GM10248 (cell line): ENCODE data around the gene TNNT2.

ENCODE experiments used
- CTCF ChIA-PET: fragments of 300-600 bp; sonication (Branson Sonifier 250); formaldehyde crosslinking; extraction: SDS; loops from one replicate; lab custom pipeline; 2021; ENCODE audit warnings: antibody characterized with exemption; lab: Yijun Ruan, JAX
- POLR2A ChIA-PET: fragments of 350-650 bp; sonication (Branson Sonifier 250); formaldehyde crosslinking; extraction: SDS; loops from one replicate; lab custom pipeline; 2020; ENCODE audit warnings: antibody characterized with exemption; lab: Yijun Ruan, JAX
- DNase-seq: peaks from one replicate; pipeline ENCODE4 v3.0.0; 2012; ENCODE audit errors: extremely low spot score
- TF ChIP-seq, protein P1 (sequence below): IDR thresholded peaks from 2 replicates; pipeline ENCODE4 v1.5.1; 2012; ENCODE audit warnings: mild to moderate bottlenecking, low read depth; ENCODE audit errors: extremely low read depth, missing control alignments, control extremely low read depth

Gene TNNT2

DNA sequence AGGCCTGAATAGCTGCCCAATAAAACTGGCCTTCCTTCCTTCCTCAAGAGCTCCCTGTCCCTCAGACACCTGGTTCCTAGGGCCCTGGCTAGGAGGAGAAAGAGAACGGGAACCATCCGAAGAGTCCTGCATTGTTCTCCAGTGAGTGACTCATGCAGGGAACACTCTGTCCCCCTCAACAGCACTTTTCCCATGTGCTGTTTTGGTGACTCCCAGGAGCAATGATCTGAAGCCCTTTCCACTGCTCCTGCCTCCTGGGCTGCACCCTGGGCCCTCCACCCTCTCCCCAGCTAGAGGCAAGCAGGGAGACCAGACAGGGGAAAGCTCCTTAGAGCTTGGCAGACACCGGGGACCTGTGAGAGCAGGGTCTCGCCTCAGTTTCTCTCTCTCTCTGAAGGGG is 18.9 kb downstream of the TNNT2 start:
- no peak for DNase-seq
- ChIA-PET CTCF (interaction anchor here (1.0 to 2.7 kb wide), 4 partner anchors 9 to 103 kb away, joined by 3 to 22 read pairs (median 4); no protein-coding TSS in a partner anchor), POLR2A (no interaction called here)
- TF ChIP-seq, protein P1, sequence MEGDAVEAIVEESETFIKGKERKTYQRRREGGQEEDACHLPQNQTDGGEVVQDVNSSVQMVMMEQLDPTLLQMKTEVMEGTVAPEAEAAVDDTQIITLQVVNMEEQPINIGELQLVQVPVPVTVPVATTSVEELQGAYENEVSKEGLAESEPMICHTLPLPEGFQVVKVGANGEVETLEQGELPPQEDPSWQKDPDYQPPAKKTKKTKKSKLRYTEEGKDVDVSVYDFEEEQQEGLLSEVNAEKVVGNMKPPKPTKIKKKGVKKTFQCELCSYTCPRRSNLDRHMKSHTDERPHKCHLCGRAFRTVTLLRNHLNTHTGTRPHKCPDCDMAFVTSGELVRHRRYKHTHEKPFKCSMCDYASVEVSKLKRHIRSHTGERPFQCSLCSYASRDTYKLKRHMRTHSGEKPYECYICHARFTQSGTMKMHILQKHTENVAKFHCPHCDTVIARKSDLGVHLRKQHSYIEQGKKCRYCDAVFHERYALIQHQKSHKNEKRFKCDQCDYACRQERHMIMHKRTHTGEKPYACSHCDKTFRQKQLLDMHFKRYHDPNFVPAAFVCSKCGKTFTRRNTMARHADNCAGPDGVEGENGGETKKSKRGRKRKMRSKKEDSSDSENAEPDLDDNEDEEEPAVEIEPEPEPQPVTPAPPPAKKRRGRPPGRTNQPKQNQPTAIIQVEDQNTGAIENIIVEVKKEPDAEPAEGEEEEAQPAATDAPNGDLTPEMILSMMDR: no peak

DNA sequence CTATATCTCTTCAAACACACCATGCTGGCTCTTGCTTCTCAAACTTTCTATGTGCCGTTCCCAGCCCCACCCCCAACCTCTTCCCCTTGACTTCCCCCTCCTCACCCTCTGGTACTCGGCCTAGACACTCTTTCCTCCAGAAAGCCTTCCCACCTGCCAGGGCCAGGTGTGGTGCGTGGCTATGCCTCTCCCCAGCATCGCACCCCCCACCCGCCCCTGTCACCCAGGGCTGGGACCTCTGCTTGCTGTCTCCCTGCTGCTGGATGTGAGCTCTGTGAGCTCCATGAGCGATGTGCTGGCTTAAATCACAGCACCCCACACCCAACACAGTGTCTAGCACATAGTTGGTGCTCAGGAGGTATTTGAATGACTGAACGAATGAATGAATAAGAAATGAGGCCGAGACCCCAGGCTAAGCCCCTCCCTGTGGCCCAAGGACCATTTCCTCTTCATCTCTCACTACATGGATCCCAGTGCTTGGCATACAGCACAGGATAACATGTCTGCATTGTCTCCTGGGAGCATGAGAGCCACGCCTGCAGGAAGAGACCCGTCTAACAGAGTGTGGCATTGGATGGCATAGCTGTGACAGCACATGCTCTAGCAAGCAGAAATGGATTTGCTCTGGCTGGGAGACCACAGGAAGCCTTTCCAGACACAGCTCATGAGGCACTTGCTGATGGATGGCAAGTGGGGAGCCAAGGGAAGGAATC is 19.7 kb downstream of the TNNT2 start:
- CTCF ChIA-PET: interaction anchor here (1.0 to 2.7 kb wide), 4 partner anchors 10 to 103 kb away, joined by 3 to 22 read pairs (median 4); no protein-coding TSS in a partner anchor
- POLR2A ChIA-PET: no interaction called here
- TF ChIP-seq, protein P1: no peak
- no peak for DNase-seq

DNA sequence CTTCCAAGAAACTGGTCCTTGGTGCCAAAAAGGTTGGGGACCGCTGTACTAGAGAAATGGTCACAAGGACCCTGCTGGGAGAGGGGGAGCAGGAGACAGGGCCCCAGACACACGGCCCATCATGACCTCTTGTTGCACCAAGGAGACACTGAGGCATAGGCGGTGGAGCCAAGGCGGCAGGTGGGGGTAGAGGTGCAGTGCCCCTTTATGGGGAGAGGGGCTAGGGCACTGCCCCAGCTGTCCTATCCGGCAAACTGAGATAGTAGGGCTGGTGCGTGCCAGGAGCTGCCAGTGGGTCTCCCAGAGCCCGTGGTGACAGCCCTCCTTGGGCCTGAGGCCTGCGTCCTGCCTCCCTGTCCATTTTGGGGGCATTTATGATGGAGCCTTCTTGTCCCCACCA is 20.3 kb downstream of the TNNT2 start:
- TF ChIP-seq, protein P1: no peak
- no peak for DNase-seq
- ChIA-PET CTCF (interaction anchor here (2.7 kb wide), 1 partner anchor 9 kb away, joined by 22 read pairs; no protein-coding TSS in a partner anchor), POLR2A (no interaction called here)

DNA sequence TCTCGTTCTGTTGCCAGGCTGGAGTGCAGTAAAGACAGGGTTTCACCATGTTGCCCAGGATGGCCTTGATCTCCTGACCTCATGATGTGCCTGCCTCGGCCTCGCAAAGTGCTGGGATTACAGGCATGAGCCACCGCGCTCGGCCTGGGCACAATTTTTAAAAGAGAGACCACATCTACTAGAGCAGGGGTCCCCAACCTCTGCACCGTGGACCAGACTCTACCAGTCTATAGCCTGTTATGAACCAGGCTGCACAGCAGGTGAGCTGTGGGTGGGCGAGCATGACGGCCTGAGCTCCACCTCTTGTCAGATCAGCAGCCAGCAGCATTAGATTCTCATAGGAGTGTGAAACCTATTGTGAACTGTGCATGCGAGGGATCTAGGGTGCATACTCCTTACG is 20.8 kb downstream of the TNNT2 start:
- POLR2A ChIA-PET: no interaction called here
- CTCF ChIA-PET: no interaction called here
- no peak for DNase-seq

DNA sequence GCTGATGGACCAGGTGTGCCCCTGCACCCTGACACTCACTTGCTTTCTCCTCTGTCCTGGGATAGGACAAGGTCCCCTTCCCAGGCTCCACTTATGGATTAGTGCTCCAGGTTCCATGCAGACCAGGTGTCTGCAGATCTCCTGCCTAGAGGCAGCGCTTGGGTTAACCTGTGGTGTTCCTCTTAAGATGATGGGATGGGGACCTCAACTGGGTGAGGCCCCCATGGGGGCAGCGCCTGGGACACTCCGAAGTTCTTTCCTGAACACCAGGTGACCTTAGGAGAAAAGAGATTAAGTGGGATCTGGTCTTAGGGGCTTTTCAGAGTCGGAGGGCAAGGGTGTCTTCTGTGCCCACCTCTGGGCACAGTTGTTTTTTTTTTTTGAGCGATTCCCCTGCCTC is 21.2 kb downstream of the TNNT2 start:
- POLR2A ChIA-PET: no interaction called here
- CTCF ChIA-PET: interaction anchor here (1.4 kb wide), 1 partner anchor 11 kb away, joined by 3 read pairs; no protein-coding TSS in a partner anchor
- TF ChIP-seq, protein P1: no peak
- no peak for DNase-seq

More for the DNA sequence above, 20.8 kb downstream of the TNNT2 start:
- TF ChIP-seq, protein P1: no peak

DNA sequence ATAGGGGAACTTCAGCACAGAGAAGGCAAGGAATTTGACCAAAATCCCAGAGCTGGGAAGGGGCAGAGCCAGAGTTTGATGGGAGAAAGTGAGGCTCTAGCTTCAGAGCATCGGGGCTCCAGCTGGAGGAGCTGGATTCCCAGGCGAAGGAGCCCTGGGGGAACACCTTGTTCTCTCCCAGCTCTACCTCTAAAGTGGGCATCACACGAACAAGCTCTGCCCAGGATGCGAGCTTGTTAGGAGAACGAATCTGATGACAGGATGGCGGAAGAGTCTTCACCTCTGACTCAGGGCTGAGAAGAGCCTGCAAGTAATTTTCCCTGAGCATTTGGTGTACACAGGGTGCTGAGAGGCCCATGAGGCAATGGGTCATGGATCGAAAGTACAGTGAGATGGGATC is 22.0 kb downstream of the TNNT2 start:
- ChIA-PET POLR2A (no interaction called here), CTCF (interaction anchor here (0.8 to 1.4 kb wide), 3 partner anchors 10 to 101 kb away, joined by 3 read pairs; no protein-coding TSS in a partner anchor)
- no peak for DNase-seq
- TF ChIP-seq, protein P1: no peak
